OCI-LY3 (cell line): ENCODE measurements around the gene NGEF.

Experiments
- CTCF ChIP-seq: fragments of 200-600, 300-600 bp; sonication (generic); IDR thresholded peaks from 2 replicates; pipeline ENCODE4 v1.5.1; 2014; ENCODE audit warnings: antibody characterized with exemption, low read length, low read depth
- EZH2phosphoT487 ChIP-seq: fragments of 200-600 bp; shearing (Covaris generic); IDR thresholded peaks from 2 replicates; pipeline ENCODE4 v1.6.1; 2018; ENCODE audit warnings: antibody characterized with exemption, mixed run types, low read depth

GRCh38 chr2:233026198-233026813, 13.2 kb upstream of the NGEF start:
- no peak for TF ChIP-seq CTCF
- no peak for TF ChIP-seq EZH2phosphoT487
